ENCODE data around the gene SCD. TPM values are rescaled to one million over a fixed set of nuclear protein-coding genes. Genes with fewer than 3 reads are reported as not detected.

The SCD gene
- total and polyA plus RNA-seq, 2 of the 13 experiments (the other 11 are each of a cell fraction or from before 2014, with no cell fraction given) = 492 to 512 TPM

DNA sequence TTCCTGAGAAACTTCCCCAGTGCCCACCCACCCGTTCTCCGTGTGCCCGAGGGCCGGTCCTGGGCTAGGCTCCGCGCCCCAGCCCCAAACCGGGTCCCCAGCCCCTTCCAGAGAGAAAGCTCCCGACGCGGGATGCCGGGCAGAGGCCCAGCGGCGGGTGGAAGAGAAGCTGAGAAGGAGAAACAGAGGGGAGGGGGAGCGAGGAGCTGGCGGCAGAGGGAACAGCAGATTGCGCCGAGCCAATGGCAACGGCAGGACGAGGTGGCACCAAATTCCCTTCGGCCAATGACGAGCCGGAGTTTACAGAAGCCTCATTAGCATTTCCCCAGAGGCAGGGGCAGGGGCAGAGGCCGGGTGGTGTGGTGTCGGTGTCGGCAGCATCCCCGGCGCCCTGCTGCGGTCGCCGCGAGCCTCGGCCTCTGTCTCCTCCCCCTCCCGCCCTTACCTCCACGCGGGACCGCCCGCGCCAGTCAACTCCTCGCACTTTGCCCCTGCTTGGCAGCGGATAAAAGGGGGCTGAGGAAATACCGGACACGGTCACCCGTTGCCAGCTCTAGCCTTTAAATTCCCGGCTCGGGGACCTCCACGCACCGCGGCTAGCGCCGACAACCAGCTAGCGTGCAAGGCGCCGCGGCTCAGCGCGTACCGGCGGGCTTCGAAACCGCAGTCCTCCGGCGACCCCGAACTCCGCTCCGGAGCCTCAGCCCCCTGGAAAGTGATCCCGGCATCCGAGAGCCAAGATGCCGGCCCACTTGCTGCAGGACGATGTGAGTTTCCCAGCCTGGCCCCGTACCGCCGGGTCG lies at the start of gene SCD (continued):
- TF ChIP-seq CCAR2 (optimal IDR thresholded peaks at IDR 0.05; ENCODE audit: low read depth, low read length) (no peak), MIER2 (CRISPR knock-in tag; IDR thresholded peaks at IDR 0.05) (no peak), ZNF367 (CRISPR knock-in tag; IDR thresholded peaks at IDR 0.05; ENCODE audit: borderline replicate concordance) (no peak), ZFP41 (CRISPR knock-in tag; IDR thresholded peaks at IDR 0.05; ENCODE audit: borderline replicate concordance) (no peak), NFKBIZ (CRISPR knock-in tag; IDR thresholded peaks at IDR 0.05) (no peak), RFX5 (IDR thresholded peaks at IDR 0.05; ENCODE audit: low read depth, low read length) (no peak), POLR2AphosphoS2 (IDR thresholded peaks at IDR 0.05; ENCODE audit: low read depth, low read length) (no peak), ZC3H13 (CRISPR knock-in tag; IDR thresholded peaks at IDR 0.05) (peak; percentile 59; the same call in 1 of the 2 replicates), PHF5A (CRISPR knock-in tag; IDR thresholded peaks at IDR 0.05; ENCODE audit: low read depth, unreplicated experiment) (no peak)
- TF ChIP-seq, protein P1, sequence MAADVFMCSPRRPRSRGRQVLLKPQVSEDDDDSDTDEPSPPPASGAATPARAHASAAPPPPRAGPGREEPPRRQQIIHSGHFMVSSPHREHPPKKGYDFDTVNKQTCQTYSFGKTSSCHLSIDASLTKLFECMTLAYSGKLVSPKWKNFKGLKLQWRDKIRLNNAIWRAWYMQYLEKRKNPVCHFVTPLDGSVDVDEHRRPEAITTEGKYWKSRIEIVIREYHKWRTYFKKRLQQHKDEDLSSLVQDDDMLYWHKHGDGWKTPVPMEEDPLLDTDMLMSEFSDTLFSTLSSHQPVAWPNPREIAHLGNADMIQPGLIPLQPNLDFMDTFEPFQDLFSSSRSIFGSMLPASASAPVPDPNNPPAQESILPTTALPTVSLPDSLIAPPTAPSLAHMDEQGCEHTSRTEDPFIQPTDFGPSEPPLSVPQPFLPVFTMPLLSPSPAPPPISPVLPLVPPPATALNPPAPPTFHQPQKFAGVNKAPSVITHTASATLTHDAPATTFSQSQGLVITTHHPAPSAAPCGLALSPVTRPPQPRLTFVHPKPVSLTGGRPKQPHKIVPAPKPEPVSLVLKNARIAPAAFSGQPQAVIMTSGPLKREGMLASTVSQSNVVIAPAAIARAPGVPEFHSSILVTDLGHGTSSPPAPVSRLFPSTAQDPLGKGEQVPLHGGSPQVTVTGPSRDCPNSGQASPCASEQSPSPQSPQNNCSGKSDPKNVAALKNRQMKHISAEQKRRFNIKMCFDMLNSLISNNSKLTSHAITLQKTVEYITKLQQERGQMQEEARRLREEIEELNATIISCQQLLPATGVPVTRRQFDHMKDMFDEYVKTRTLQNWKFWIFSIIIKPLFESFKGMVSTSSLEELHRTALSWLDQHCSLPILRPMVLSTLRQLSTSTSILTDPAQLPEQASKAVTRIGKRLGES (CRISPR knock-in tag; IDR thresholded peaks at IDR 0.05; ENCODE audit: borderline replicate concordance) = no peak
- TF ChIP-seq, protein P2, sequence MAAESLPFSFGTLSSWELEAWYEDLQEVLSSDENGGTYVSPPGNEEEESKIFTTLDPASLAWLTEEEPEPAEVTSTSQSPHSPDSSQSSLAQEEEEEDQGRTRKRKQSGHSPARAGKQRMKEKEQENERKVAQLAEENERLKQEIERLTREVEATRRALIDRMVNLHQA (CRISPR knock-in tag; IDR thresholded peaks at IDR 0.05) = no peak
- TF ChIP-seq, protein P3, sequence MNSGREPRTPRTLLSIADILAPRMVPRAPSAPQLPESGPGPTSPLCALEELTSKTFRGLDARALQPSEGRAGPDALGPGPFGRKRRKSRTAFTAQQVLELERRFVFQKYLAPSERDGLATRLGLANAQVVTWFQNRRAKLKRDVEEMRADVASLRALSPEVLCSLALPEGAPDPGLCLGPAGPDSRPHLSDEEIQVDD (CRISPR knock-in tag; IDR thresholded peaks at IDR 0.05; ENCODE audit: borderline replicate concordance) = no peak
- TF ChIP-seq, protein P4, sequence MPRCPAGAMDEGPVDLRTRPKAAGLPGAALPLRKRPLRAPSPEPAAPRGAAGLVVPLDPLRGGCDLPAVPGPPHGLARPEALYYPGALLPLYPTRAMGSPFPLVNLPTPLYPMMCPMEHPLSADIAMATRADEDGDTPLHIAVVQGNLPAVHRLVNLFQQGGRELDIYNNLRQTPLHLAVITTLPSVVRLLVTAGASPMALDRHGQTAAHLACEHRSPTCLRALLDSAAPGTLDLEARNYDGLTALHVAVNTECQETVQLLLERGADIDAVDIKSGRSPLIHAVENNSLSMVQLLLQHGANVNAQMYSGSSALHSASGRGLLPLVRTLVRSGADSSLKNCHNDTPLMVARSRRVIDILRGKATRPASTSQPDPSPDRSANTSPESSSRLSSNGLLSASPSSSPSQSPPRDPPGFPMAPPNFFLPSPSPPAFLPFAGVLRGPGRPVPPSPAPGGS (CRISPR knock-in tag; IDR thresholded peaks at IDR 0.05) = no peak; the same call in 1 of the 2 replicates
- TF ChIP-seq, protein P5, sequence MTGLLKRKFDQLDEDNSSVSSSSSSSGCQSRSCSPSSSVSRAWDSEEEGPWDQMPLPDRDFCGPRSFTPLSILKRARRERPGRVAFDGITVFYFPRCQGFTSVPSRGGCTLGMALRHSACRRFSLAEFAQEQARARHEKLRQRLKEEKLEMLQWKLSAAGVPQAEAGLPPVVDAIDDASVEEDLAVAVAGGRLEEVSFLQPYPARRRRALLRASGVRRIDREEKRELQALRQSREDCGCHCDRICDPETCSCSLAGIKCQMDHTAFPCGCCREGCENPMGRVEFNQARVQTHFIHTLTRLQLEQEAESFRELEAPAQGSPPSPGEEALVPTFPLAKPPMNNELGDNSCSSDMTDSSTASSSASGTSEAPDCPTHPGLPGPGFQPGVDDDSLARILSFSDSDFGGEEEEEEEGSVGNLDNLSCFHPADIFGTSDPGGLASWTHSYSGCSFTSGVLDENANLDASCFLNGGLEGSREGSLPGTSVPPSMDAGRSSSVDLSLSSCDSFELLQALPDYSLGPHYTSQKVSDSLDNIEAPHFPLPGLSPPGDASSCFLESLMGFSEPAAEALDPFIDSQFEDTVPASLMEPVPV (CRISPR knock-in tag; IDR thresholded peaks at IDR 0.05) = no peak
- TF ChIP-seq, protein P6, sequence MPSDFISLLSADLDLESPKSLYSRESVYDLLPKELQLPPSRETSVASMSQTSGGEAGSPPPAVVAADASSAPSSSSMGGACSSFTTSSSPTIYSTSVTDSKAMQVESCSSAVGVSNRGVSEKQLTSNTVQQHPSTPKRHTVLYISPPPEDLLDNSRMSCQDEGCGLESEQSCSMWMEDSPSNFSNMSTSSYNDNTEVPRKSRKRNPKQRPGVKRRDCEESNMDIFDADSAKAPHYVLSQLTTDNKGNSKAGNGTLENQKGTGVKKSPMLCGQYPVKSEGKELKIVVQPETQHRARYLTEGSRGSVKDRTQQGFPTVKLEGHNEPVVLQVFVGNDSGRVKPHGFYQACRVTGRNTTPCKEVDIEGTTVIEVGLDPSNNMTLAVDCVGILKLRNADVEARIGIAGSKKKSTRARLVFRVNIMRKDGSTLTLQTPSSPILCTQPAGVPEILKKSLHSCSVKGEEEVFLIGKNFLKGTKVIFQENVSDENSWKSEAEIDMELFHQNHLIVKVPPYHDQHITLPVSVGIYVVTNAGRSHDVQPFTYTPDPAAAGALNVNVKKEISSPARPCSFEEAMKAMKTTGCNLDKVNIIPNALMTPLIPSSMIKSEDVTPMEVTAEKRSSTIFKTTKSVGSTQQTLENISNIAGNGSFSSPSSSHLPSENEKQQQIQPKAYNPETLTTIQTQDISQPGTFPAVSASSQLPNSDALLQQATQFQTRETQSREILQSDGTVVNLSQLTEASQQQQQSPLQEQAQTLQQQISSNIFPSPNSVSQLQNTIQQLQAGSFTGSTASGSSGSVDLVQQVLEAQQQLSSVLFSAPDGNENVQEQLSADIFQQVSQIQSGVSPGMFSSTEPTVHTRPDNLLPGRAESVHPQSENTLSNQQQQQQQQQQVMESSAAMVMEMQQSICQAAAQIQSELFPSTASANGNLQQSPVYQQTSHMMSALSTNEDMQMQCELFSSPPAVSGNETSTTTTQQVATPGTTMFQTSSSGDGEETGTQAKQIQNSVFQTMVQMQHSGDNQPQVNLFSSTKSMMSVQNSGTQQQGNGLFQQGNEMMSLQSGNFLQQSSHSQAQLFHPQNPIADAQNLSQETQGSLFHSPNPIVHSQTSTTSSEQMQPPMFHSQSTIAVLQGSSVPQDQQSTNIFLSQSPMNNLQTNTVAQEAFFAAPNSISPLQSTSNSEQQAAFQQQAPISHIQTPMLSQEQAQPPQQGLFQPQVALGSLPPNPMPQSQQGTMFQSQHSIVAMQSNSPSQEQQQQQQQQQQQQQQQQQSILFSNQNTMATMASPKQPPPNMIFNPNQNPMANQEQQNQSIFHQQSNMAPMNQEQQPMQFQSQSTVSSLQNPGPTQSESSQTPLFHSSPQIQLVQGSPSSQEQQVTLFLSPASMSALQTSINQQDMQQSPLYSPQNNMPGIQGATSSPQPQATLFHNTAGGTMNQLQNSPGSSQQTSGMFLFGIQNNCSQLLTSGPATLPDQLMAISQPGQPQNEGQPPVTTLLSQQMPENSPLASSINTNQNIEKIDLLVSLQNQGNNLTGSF (CRISPR knock-in tag; IDR thresholded peaks at IDR 0.05) = no peak
